Keratinocyte (primary cell): Measurements from ENCODE around the gene ATP7B. TPM values are rescaled to one million over a fixed set of nuclear protein-coding genes. Genes with fewer than 3 reads are reported as not detected.

Source experiments
- DNase-seq: peaks from one replicate; pipeline ENCODE4 v3.0.0-alpha.2; 2011; ENCODE audit warnings: low read depth, missing footprints, low spot score
- FAIRE-seq: peaks from 2 replicates; lab custom pipeline; 2011; peaks lifted over from hg19 to GRCh38; lab: Jason Lieb, UNC
- H2AFZ ChIP-seq: 2 replicates; pipeline ENCODE4 v1.6.0; 2012; ENCODE audit warnings: low read length, control low read depth, inconsistent platforms; ENCODE audit not compliant: control insufficient read depth
- H3K27ac ChIP-seq: 2 replicates; pipeline ENCODE4 v1.5.1; 2011; ENCODE audit warnings: low read length; ENCODE audit not compliant: control insufficient read depth, insufficient read depth
- H3K27me3 ChIP-seq: 3 replicates; pipeline ENCODE4 v1.6.0; 2011; ENCODE audit warnings: low read length; ENCODE audit not compliant: control insufficient read depth, insufficient read depth; ENCODE audit errors: extremely low read depth
- H3K36me3 ChIP-seq, 2 experiments: 2 replicates in 1 of 2; 3 replicates in 1 of 2; pipeline ENCODE4 v1.5.1; 2011; ENCODE audit warnings: low read length in 2 of 2, mild to moderate bottlenecking in 1 of 2; ENCODE audit not compliant: control insufficient read depth in 2 of 2, insufficient read depth in 2 of 2; ENCODE audit errors: extremely low read depth in 1 of 2
- H3K4me1 ChIP-seq: 3 replicates; pipeline ENCODE4 v1.5.1; 2011; ENCODE audit warnings: low read length; ENCODE audit not compliant: control insufficient read depth, insufficient read depth; ENCODE audit errors: extremely low read depth
- H3K4me2 ChIP-seq: 3 replicates; pipeline ENCODE4 v1.6.0; 2011; ENCODE audit warnings: low read depth, low read length; ENCODE audit not compliant: control insufficient read depth, insufficient read depth; ENCODE audit errors: extremely low read depth
- H3K4me3 ChIP-seq, 3 experiments: fragments of 200-600 bp in 1 of 3; sonication (generic) in 1 of 3; 2 replicates in 2 of 3; 3 replicates in 1 of 3; pipeline ENCODE4 v1.5.1; 2011 to 2016; ENCODE audit warnings: low read length in 3 of 3, mild to moderate bottlenecking in 3 of 3, control low read depth in 2 of 3, inconsistent platforms in 1 of 3, low read depth in 1 of 3, mixed read lengths in 1 of 3, mixed run types in 1 of 3, moderate library complexity in 1 of 3; ENCODE audit not compliant: control insufficient read depth in 2 of 3, insufficient read depth in 2 of 3; ENCODE audit errors: extremely low read depth in 1 of 3
- H3K79me2 ChIP-seq: 2 replicates; pipeline ENCODE4 v1.6.0; 2012; ENCODE audit warnings: low read length; ENCODE audit not compliant: control insufficient read depth, insufficient read depth
- H3K9ac ChIP-seq: 3 replicates; pipeline ENCODE4 v1.6.0; 2011; ENCODE audit warnings: low read length; ENCODE audit not compliant: control insufficient read depth, insufficient read depth; ENCODE audit errors: extremely low read depth
- H3K9me1 ChIP-seq: 3 replicates; pipeline ENCODE4 v1.6.0; 2011; ENCODE audit warnings: low read length; ENCODE audit not compliant: control insufficient read depth, insufficient read depth; ENCODE audit errors: extremely low read depth
- H3K9me3 ChIP-seq: 2 replicates; pipeline ENCODE4 v1.5.1; 2012; ENCODE audit warnings: low read depth, low read length; ENCODE audit not compliant: control insufficient read depth
- H4K20me1 ChIP-seq: 3 replicates; pipeline ENCODE4 v1.6.0; 2011; ENCODE audit warnings: low read length; ENCODE audit not compliant: control insufficient read depth, insufficient read depth; ENCODE audit errors: extremely low read depth
- CTCF ChIP-seq, 3 experiments: IDR thresholded peaks in 1 of 3; conservative IDR thresholded peaks in 1 of 3; optimal IDR thresholded peaks in 1 of 3; 2 replicates in 2 of 3; 3 replicates in 1 of 3; pipeline versions ENCODE3 to v1.5.1; 2011; ENCODE audit warnings: low read length in 3 of 3, mild to moderate bottlenecking in 3 of 3, moderate library complexity in 2 of 3, control low read depth in 1 of 3, inconsistent platforms in 1 of 3; ENCODE audit not compliant: insufficient read depth in 2 of 3; ENCODE audit errors: extremely low read depth in 1 of 3
- EZH2 ChIP-seq: IDR thresholded peaks from one replicate; pipeline ENCODE4 v1.6.1; 2012; ENCODE audit warnings: inconsistent platforms, mild to moderate bottlenecking, low read length, moderate library complexity
- dilution Hi-C: fragments of 300-500 bp; cut with MboI; formaldehyde crosslinking; loops from one replicate; pipeline ENCODE4 v1.7.0; 2020; ENCODE audit warnings: low sequenced_read_pairs; ENCODE audit not compliant: extremely low pct_ligation_motif_present
- polyA plus RNA-seq, 5 experiments: library from polyadenylated mRNA; depleted of rRNA in 3 of 5; stranded (reverse) in 3 of 5; stranded (forward) in 1 of 5; unstranded in 1 of 5; fragments of >200 nt; gene quantifications; 1 replicate in 1 of 5; 2 replicates in 3 of 5; 3 replicates in 1 of 5; pipeline versions ENCODE4 v1.2.1 to v1.2.3, GENCODE V29; 2011 to 2012; ENCODE audit warnings: missing spikeins in 2 of 5, low read depth in 1 of 5, low replicate concordance in 1 of 5

Gene ATP7B
- polyA plus RNA-seq, 1 donor (not counting 4 experiments of a cell fraction or from before 2014, with no cell fraction given): 5.2 TPM

DNA sequence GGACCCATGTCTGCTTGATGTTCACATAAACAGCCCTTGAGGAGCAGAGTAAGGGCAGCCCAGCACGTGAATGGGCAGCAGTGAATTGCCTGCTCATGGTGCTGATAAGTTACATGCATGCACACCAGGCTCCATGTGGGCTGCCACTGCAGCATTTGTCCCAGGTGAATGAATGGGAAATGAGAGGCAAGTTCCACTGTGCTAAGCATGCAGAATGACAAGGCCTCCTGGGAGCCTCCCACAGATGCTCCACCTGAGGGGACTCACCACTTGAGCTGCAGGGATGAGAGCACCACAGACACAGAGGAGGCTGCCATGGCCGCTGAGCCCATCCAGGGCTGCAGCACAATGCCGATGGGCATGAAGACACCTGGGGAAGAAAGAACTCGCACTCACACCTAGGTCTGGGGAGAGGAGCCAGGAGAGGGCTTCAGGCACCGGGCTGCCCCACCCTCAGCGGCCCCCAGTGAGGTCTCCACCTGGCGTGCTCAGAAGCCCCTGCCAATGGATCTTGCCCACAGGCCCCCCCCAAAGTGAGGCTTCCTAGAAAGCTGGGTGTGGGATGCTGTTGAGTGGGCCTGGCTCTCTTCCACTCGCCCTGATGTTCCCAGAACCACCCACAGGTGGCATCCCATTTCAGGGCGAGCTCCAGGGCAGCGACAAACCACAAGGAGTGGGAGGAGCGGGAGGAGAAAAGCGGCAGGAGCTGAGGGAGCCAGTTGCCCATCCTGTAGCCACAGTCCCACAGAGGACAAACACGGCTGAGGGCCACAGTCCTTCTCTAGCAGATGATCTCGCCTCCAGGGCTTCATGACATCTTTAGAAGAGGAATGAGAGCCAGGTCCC lies 75.7 kb downstream of the ATP7B start:
- Histone ChIP-seq H4K20me1 (no peaks in the 10 kb centered on the region), H3K27ac (no peak overlapping the region), H3K27me3 (no peaks in the 10 kb centered on the region), H3K4me1 (no peaks in the 10 kb centered on the region), H3K4me2 (no peak overlapping the region), H3K79me2 (no peaks in the 10 kb centered on the region), H3K9me1 (no peaks in the 10 kb centered on the region), H3K9me3 (no peaks in the 10 kb centered on the region), H3K4me3 (no peak overlapping the region), H3K9ac (no peak overlapping the region), H2AFZ (no peak overlapping the region), H3K36me3 (peaks cover 0 to 2% of the 10 kb centered on the region in 2 experiments)
- dilution Hi-C loops: no loop called here
- no peak for FAIRE-seq
- TF ChIP-seq EZH2 (no peak), CTCF (optimal IDR thresholded peaks at IDR 0.05 in 1 of 3, IDR thresholded peaks at IDR 0.05 in 1 of 3, conservative IDR thresholded peaks at IDR 0.05 in 1 of 3; ENCODE audit: extremely low read depth in 1 of 3, insufficient read depth in 2 of 3, low read length in 3 of 3) (peak; percentile 24 to 32 (median 28))
- no peak for DNase-seq

GRCh38 chr13:51934461-51935087 lies 76.7 kb downstream of the ATP7B start:
- no peaks in the 10 kb centered on the region for H4K20me1 ChIP-seq
- dilution Hi-C loops: no loop called here
- H3K4me2 ChIP-seq: no peak overlapping the region
- no peak overlapping the region for H3K9ac ChIP-seq
- FAIRE-seq (no peak), DNase-seq (no peak)
- no peaks in the 10 kb centered on the region for H3K9me1 ChIP-seq
- no peaks in the 10 kb centered on the region for H3K4me1 ChIP-seq
- peaks cover 0 to 2% of the 10 kb centered on the region in 2 experiments for H3K36me3 ChIP-seq
- H3K27me3 ChIP-seq: no peaks in the 10 kb centered on the region
- no peak for TF ChIP-seq EZH2
- no peak for TF ChIP-seq CTCF (optimal IDR thresholded peaks at IDR 0.05 in 1 of 3, IDR thresholded peaks at IDR 0.05 in 1 of 3, conservative IDR thresholded peaks at IDR 0.05 in 1 of 3; ENCODE audit: extremely low read depth in 1 of 3, insufficient read depth in 2 of 3, low read length in 3 of 3)
- no peak overlapping the region for H2AFZ ChIP-seq
- no peak overlapping the region for H3K4me3 ChIP-seq
- no peak overlapping the region for H3K27ac ChIP-seq
- H3K79me2 ChIP-seq: no peaks in the 10 kb centered on the region
- H3K9me3 ChIP-seq: no peaks in the 10 kb centered on the region
